ENCODE data around the gene CXCR5. TPM values are rescaled to one million over a fixed set of nuclear protein-coding genes. Genes with fewer than 3 reads are reported as not detected.

The CXCR5 gene
- total RNA-seq, 4 donors from 2014 or later, result 0.09 to 0.12 TPM; not detected in 2

GRCh38 chr11:118938491-118939403 lies 55.1 kb downstream of the CXCR5 start:
- no peak for TF ChIP-seq CTCF (IDR thresholded peaks at IDR 0.05)
- DNase-seq (ENCODE audit: low spot score) (no peak), ATAC-seq (ENCODE audit: low FRiP score) (no peak)

- no peak for TF ChIP-seq CTCF (IDR thresholded peaks at IDR 0.05)
- DNase-seq (ENCODE audit: low spot score), result no peak
- ATAC-seq (ENCODE audit: low FRiP score), result no peak
Observed at GRCh38 chr11:118939404-118939915, 55.8 kb downstream of the CXCR5 start.

- TF ChIP-seq CTCF (IDR thresholded peaks at IDR 0.05), result no peak
- DNase-seq (ENCODE audit: low spot score) (no peak), ATAC-seq (ENCODE audit: low FRiP score) (no peak)
Observed at GRCh38 chr11:118939953-118940598, 56.4 kb downstream of the CXCR5 start.

- ATAC-seq (ENCODE audit: low FRiP score) (no peak), DNase-seq (ENCODE audit: low spot score) (no peak)
- no peak for TF ChIP-seq CTCF (IDR thresholded peaks at IDR 0.05)
Observed at GRCh38 chr11:118947091-118947490, 63.4 kb downstream of the CXCR5 start.

Small RNA genes within 50 kb of the gene (small RNA-seq; reads per million reads assigned to genes)
- gene MIR4492 (not detected), gene RF00019 (not detected), gene RN7SL688P (not detected)

Other genes starting within 250 kb of the CXCR5 start
- not detected for gene TREH, start 204.2 kb upstream of the CXCR5 start, total RNA-seq
- 100 to 1,000 TPM in 3 of 4 donors, 10 to 100 TPM in 1; 84.5 to 129 (median 108) TPM for gene DDX6, start 92.7 kb upstream of the CXCR5 start, total RNA-seq
- gene BCL9L, start 42.0 kb downstream of the CXCR5 start, total RNA-seq, result 10 to 100 TPM; 13.5 to 24.0 (median 17.3) TPM
- gene UPK2, start 72.4 kb downstream of the CXCR5 start, total RNA-seq, result not detected
- gene FOXR1, start 87.9 kb downstream of the CXCR5 start, total RNA-seq, result not detected
- 10 to 100 TPM; 36.9 to 66.9 (median 50.9) TPM for gene CENATAC, start 114.2 kb downstream of the CXCR5 start, total RNA-seq
- gene RPS25, start 134.5 kb downstream of the CXCR5 start, total RNA-seq, result 1,000 to 10,000 TPM; 1,426 to 2,619 (median 2,025) TPM
- gene TRAPPC4, start 134.9 kb downstream of the CXCR5 start, total RNA-seq, result 10 to 100 TPM; 43.2 to 61.7 (median 51.4) TPM
- 10 to 100 TPM; 11.6 to 18.4 (median 14.0) TPM for gene SLC37A4, start 147.0 kb downstream of the CXCR5 start, total RNA-seq
- 10 to 100 TPM; 43.5 to 94.4 (median 63.7) TPM for gene HYOU1, start 173.3 kb downstream of the CXCR5 start, total RNA-seq
- gene VPS11, start 183.9 kb downstream of the CXCR5 start, total RNA-seq, result 10 to 100 TPM; 31.5 to 39.2 (median 32.7) TPM
- 10 to 100 TPM in 1 of 4 donors, 1 to 10 TPM in 3; 7.2 to 11.7 (median 8.5) TPM for gene HMBS, start 201.0 kb downstream of the CXCR5 start, total RNA-seq
- 10 to 100 TPM; 23.0 to 34.0 (median 28.5) TPM for gene DPAGT1, start 218.0 kb downstream of the CXCR5 start, total RNA-seq
- 10 to 100 TPM in 1 of 4 donors, 1 to 10 TPM in 3; 8.2 to 10.7 (median 9.0) TPM for gene C2CD2L, start 223.5 kb downstream of the CXCR5 start, total RNA-seq
- gene HINFP, start 237.7 kb downstream of the CXCR5 start, total RNA-seq, result 10 to 100 TPM; 10.2 to 31.0 (median 24.4) TPM

All from omental fat pad (tissue), 4 donors.